GM12878 (cell line): ENCODE results near the gene PSMD4.
A peak's percentile ranks its signal among the peaks of the same experiment; 100 is the strongest.

Experiments used
- POLR2A ChIP-seq: IDR thresholded peaks from 2 replicates; pipeline ENCODE4 v1.6.1; 2011; ENCODE audit warnings: low read depth, mild to moderate bottlenecking, low read length
- RAD21 ChIP-seq: IDR thresholded peaks from 2 replicates; pipeline ENCODE4 v1.6.1; 2011; ENCODE audit warnings: mild to moderate bottlenecking, low read depth, low read length, moderate library complexity; ENCODE audit not compliant: insufficient read depth
- TF ChIP-seq, protein P1 (sequence below), 3 experiments: IDR thresholded peaks in 2 of 3; conservative IDR thresholded peaks in 1 of 3; 2 replicates each; pipeline ENCODE4 v1.5.1; 2011; ENCODE audit warnings: low read depth in 3 of 3, low read length in 3 of 3, mild to moderate bottlenecking in 3 of 3, control low read depth in 2 of 3, moderate library complexity in 2 of 3, inconsistent platforms in 1 of 3, mixed read lengths in 1 of 3; ENCODE audit not compliant: control insufficient read depth in 2 of 3, insufficient read depth in 1 of 3; ENCODE audit errors: extremely low read depth in 1 of 3
- TF ChIP-seq, protein P2 (sequence below): IDR thresholded peaks from 2 replicates; pipeline ENCODE4 v1.6.1; 2012; ENCODE audit warnings: low read depth, low read length, improper control_type of control experiment
- TF ChIP-seq, protein P3 (sequence below): fragments of 450-650 bp; formaldehyde crosslinking; IDR thresholded peaks from 2 replicates; pipeline ENCODE4 v1.4.0; 2022; ENCODE audit warnings: mild to moderate bottlenecking, moderate library complexity
- TF ChIP-seq, protein P4 (sequence below): fragments of 450-650 bp; IDR thresholded peaks from 2 replicates; pipeline ENCODE4 v1.6.1; 2017; ENCODE audit warnings: antibody characterized with exemption, mild to moderate bottlenecking, moderate library complexity
- TF ChIP-seq, protein P5 (sequence below): fragments of 450-650 bp; IDR thresholded peaks from 2 replicates; pipeline ENCODE4 v1.6.1; 2017; ENCODE audit warnings: mild to moderate bottlenecking

DNA sequence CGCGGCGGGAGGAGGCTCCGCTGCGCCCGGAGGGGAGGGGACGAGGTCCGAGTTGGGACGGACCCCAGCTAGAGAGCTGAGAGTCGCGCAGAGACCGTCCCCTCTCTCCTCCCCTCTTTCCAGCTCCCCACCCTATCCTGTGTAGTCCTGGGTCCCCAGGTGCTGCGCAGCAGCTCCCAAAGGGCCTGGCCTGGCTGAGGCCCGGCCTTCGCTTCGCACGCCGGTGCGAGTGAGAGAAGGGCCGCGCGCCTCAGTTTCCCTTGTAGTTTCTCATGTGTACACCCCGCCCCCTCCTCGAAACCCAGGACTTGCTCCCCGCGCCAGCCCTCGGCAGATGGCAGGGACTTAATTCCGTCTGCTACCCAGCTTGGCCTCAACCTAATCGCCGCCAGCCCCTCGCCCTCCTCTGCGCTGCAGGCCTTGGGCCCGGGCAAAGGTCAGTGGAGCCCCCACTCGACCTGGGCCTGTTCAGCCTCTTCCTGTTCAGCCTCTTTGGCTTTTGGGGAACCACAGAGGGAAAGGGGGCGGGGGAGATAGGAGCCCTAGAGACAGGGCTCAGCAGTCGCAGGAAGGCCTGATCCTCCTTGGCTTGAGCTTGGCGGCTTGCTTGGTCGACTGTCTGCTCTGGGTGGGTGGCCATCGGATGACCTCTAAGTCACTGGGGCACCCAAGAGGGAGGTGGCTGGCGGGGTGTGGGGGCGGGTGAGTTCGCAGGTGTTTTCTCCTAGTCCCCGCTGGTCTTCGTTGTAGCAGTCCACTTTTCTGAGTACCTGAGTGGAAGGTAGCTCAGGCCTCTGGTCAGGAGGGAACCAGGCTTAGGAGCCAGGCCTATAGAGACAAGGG is 28.6 kb downstream of the PSMD4 start:
- TF ChIP-seq, protein P1, sequence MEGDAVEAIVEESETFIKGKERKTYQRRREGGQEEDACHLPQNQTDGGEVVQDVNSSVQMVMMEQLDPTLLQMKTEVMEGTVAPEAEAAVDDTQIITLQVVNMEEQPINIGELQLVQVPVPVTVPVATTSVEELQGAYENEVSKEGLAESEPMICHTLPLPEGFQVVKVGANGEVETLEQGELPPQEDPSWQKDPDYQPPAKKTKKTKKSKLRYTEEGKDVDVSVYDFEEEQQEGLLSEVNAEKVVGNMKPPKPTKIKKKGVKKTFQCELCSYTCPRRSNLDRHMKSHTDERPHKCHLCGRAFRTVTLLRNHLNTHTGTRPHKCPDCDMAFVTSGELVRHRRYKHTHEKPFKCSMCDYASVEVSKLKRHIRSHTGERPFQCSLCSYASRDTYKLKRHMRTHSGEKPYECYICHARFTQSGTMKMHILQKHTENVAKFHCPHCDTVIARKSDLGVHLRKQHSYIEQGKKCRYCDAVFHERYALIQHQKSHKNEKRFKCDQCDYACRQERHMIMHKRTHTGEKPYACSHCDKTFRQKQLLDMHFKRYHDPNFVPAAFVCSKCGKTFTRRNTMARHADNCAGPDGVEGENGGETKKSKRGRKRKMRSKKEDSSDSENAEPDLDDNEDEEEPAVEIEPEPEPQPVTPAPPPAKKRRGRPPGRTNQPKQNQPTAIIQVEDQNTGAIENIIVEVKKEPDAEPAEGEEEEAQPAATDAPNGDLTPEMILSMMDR (IDR thresholded peaks at IDR 0.05 in 2 of 3, conservative IDR thresholded peaks at IDR 0.05 in 1 of 3; ENCODE audit: control insufficient read depth in 2 of 3, extremely low read depth in 1 of 3, insufficient read depth in 1 of 3, low read depth in 3 of 3, low read length in 3 of 3) = no peak
- TF ChIP-seq, protein P2, sequence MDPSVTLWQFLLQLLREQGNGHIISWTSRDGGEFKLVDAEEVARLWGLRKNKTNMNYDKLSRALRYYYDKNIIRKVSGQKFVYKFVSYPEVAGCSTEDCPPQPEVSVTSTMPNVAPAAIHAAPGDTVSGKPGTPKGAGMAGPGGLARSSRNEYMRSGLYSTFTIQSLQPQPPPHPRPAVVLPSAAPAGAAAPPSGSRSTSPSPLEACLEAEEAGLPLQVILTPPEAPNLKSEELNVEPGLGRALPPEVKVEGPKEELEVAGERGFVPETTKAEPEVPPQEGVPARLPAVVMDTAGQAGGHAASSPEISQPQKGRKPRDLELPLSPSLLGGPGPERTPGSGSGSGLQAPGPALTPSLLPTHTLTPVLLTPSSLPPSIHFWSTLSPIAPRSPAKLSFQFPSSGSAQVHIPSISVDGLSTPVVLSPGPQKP = no peak
- no peak for TF ChIP-seq RAD21
- peak; percentile 23; the same call in 1 of the 2 replicates for TF ChIP-seq POLR2A
- TF ChIP-seq, protein P3, sequence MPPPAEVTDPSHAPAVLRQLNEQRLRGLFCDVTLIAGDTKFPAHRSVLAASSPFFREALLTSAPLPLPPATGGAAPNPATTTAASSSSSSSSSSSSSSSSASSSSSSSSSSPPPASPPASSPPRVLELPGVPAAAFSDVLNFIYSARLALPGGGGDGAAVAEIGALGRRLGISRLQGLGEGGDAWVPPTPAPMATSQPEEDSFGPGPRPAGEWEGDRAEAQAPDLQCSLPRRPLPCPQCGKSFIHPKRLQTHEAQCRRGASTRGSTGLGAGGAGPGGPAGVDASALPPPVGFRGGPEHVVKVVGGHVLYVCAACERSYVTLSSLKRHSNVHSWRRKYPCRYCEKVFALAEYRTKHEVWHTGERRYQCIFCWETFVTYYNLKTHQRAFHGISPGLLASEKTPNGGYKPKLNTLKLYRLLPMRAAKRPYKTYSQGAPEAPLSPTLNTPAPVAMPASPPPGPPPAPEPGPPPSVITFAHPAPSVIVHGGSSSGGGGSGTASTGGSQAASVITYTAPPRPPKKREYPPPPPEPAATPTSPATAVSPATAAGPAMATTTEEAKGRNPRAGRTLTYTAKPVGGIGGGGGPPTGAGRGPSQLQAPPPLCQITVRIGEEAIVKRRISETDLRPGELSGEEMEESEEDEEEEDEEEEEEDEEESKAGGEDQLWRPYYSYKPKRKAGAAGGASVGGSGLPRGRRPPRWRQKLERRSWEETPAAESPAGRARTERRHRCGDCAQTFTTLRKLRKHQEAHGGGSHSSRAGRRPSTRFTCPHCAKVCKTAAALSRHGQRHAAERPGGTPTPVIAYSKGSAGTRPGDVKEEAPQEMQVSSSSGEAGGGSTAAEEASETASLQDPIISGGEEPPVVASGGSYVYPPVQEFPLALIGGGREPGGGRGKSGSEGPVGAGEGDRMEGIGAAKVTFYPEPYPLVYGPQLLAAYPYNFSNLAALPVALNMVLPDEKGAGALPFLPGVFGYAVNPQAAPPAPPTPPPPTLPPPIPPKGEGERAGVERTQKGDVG = no peak
- TF ChIP-seq, protein P4, sequence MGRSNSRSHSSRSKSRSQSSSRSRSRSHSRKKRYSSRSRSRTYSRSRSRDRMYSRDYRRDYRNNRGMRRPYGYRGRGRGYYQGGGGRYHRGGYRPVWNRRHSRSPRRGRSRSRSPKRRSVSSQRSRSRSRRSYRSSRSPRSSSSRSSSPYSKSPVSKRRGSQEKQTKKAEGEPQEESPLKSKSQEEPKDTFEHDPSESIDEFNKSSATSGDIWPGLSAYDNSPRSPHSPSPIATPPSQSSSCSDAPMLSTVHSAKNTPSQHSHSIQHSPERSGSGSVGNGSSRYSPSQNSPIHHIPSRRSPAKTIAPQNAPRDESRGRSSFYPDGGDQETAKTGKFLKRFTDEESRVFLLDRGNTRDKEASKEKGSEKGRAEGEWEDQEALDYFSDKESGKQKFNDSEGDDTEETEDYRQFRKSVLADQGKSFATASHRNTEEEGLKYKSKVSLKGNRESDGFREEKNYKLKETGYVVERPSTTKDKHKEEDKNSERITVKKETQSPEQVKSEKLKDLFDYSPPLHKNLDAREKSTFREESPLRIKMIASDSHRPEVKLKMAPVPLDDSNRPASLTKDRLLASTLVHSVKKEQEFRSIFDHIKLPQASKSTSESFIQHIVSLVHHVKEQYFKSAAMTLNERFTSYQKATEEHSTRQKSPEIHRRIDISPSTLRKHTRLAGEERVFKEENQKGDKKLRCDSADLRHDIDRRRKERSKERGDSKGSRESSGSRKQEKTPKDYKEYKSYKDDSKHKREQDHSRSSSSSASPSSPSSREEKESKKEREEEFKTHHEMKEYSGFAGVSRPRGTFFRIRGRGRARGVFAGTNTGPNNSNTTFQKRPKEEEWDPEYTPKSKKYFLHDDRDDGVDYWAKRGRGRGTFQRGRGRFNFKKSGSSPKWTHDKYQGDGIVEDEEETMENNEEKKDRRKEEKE = no peak
- TF ChIP-seq, protein P5, sequence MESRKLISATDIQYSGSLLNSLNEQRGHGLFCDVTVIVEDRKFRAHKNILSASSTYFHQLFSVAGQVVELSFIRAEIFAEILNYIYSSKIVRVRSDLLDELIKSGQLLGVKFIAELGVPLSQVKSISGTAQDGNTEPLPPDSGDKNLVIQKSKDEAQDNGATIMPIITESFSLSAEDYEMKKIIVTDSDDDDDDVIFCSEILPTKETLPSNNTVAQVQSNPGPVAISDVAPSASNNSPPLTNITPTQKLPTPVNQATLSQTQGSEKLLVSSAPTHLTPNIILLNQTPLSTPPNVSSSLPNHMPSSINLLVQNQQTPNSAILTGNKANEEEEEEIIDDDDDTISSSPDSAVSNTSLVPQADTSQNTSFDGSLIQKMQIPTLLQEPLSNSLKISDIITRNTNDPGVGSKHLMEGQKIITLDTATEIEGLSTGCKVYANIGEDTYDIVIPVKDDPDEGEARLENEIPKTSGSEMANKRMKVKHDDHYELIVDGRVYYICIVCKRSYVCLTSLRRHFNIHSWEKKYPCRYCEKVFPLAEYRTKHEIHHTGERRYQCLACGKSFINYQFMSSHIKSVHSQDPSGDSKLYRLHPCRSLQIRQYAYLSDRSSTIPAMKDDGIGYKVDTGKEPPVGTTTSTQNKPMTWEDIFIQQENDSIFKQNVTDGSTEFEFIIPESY = no peak
